ENCODE data around the gene POU3F3.

Gene POU3F3

DNA sequence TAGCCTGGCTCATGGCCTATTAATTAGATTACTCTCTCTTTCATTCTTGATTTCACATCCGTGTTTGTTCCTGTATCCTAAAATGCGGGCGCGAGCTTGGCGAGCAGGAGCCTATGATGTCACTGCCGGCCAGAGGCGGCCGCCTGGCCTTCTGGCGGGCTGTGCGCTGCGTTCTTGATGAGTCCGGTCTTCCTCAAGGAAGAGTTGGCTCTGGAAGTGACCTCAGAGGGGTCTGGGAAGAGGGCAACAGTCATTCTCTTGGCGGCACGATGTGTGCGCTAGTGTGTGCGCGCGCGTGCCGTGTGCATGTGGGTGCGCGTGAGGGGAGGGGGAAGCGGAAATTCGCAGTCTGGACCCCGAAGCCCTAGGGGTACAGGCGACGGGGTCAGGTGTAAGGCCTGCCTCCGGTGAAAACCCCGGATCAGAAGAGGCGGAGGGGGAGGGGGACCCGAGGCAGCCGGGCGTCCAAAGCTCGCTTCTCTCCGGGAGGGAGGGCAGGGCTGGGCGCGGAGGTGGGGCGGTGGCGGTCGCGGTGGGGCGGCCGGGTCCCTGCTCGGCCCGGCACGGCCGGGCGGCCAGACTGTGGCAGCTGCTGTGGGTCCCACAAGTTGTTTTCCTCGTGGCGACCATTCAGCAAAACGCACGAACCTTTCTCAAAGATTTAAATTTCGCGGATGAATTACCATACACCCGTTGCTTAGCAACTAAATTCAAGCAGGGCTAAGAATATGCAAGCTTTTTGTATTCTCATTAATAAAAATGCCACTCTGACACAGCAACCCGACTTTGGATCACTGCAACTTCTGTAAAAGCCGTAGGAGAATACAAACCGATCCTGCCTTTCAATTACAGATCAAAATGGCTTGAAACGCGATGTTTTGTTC, 8.4 kb downstream of the POU3F3 start:
- DNase-seq: no peak

GRCh38 chr2:104863146-104863467, 9.2 kb downstream of the POU3F3 start:
- no peak for DNase-seq

DNA sequence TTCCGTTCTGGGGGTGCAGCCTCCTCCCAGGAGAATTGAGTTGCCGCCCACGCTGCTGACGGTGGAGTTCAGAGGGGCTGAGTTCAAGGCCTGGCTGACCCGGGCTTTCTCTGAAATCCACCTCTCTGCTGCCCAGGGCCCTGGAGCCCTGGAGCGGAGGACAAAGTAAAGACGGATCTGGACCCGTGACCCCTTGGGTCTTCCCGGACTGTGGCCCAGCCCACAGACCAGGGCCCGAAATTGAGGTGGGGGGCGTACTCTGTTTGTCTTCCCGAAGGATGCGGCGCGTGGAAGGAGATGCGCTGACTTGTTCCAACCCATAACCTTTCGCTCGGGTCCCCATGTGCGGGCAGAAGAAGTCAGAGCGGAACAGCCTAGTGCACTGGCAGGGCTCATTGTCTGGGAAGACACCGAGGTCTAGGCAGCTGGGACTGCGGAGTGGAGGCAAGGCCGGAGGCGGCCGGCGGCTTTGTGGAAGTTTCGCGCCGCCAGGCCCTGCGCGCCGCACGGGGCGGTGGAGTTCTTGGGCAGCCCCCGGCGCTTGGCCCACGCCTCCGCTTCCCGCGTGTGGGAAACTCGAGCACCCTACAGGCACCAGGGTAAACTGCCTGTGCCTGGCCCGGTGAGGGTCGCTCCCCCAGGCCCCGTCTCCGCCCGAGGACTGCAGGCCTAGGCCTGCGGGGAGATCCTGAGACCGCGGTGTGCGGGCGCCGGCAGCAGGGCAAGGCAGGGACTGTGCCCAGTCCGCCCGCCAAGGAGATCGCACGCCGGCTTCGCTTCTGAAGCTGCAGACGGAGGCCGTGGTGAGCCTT, 9.8 kb downstream of the POU3F3 start:
- DNase-seq: no peak

DNA sequence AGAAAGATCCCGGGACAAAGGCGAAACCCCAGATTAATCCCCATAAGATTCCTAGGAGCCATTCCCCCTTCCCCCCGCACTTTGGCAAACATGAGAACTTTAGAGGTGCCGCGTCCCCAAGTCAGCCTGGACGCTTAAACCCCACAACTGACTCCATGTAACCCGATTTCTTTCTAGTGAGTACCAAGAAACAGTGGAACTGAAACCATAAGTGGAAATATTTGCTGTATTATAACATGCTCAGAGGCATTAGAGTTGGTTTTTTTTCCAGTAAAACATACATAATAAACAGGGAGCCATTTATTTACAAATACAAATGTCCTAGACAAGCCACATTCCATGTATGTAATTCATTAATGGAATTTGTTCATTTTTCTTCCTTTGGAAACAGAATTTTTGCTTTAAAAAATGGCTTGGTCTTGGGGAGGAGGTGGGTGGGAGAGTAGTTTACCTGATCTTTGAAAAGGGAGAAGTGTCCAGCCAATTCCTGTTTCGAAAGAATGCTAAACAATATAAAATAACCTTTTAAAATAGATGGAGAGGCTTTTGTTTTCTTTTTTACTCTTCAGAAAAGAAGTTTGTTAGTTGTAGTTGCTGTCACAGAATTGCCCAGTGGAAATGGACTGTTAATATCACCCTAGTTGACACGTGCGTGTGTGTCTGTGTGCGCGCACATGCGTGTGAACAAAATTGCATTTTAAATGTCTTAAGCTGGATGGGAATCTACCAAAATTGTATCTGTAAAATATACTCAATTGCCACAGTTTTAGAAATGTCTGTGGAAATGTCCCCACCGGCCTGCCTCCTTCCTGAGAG, 10.6 kb downstream of the POU3F3 start:
- DNase-seq: no peak

DNA sequence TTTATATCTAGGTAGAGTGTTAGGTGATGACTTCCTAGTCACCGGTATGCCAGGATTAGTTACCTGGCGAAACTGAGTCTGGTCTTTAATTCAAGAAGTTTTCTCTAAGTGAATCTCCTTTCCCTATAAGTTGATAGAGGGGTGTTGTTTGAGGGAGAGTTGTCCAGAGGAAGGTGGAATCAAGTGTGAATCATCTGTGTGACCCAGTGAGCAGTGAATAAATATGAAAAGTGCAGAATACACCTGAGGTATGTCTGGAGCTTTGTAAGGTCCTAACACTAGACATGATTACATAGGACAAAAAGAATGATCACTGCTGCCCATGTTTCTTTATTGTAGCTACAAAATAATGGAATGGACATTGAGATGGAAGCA, 11.2 kb downstream of the POU3F3 start:
- DNase-seq: no peak

DNA sequence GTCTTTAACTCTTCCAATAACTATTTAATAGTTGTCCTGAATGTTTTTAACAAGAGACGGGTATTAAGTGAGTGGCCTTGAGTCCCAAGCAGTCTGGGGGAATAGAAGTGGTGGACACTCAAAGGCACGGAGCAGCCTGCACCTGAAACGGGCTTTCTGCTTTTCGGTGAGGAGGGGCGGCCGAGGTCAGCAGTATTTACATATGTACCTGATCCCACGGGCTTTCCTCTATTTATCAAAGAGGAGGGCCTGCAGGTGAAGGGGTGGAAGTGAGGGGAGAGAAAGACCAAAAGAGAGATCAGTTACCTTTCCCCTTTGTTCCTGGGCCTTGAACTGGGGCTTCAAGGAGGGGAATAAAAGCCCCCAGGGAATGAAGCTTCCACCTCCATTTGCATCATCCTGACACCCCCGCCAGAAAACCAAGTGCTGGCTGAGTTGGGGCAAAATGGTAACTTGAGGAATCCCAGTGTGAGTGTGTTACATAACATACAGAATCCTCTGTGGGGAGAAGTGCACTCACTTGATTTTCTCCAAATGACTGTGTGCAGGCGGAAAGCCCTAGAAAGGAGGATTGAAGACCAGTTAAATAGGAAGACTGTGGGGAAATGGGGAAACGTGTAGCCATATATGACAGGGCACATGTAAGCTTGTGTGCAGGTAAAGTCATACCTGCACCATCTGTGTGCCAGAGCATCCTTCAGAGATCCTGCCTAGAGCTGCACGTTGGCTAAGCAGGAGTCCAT, 12.4 kb downstream of the POU3F3 start:
- no peak for DNase-seq

DNA sequence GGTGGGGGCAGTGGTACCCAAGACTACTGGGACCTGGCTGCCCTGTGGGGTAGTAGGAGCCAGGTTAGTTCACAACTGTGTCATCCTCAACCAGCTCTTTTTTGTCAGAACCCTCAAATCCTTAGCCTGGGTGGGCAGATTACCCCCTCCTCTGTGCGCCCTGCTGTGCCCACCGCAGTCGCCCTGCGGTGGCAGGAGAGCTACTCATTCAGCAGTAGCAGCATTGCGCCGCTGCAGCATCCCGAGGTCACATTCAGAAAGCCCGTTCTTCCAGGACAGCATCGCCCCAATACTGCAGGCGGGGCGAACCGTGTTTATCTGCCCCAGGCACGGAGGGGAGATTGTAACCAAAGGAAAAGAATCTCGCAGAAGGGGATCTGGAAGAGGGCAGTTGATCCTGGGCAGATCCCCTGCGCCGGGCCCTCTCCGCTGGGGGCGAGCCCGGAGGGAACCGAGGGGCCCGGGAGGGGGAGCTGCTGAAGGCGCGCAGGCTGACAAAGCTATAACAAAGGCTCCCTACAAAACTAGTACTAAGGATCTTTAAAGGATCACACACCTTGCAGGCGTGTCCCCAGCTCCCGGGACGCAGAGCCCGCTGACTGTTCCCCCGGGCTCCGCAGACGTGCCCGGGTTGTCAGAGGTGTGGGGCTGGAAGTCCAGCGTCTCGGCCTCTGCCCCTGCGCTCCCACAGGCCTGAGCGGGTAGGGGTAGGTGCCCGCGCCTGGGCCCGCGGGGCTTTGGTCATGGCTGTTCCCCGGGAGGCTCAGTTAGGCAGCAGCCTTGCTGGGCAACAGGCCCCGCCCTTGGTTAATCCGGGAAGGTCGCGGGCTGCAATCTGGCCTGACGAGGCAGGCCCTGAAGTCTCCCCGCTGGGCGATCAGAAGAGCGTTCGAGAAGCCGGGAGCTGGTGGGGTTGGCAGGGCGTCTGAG, 13.2 kb downstream of the POU3F3 start:
- DNase-seq: no peak

GRCh38 chr2:104867813-104868504, 14.0 kb downstream of the POU3F3 start:
- no peak for DNase-seq

DNA sequence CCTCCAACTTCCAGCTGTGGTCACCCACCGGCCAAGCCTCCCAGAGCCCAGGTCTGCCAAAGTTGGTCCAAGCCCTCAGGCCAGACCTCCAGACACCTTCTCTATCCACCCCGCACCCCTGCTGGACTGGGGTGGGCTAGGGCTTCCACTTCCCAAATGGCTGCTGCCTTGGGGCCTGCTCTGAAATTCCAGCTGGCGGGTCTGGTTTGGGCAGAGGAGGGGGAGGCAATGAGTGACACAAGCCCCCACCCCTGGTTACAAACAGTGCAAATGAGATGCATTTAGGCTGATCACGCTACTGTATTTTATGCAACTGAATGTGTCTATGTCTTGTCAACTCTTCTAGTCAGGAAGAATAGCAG, 14.6 kb downstream of the POU3F3 start:
- no peak for DNase-seq

DNA sequence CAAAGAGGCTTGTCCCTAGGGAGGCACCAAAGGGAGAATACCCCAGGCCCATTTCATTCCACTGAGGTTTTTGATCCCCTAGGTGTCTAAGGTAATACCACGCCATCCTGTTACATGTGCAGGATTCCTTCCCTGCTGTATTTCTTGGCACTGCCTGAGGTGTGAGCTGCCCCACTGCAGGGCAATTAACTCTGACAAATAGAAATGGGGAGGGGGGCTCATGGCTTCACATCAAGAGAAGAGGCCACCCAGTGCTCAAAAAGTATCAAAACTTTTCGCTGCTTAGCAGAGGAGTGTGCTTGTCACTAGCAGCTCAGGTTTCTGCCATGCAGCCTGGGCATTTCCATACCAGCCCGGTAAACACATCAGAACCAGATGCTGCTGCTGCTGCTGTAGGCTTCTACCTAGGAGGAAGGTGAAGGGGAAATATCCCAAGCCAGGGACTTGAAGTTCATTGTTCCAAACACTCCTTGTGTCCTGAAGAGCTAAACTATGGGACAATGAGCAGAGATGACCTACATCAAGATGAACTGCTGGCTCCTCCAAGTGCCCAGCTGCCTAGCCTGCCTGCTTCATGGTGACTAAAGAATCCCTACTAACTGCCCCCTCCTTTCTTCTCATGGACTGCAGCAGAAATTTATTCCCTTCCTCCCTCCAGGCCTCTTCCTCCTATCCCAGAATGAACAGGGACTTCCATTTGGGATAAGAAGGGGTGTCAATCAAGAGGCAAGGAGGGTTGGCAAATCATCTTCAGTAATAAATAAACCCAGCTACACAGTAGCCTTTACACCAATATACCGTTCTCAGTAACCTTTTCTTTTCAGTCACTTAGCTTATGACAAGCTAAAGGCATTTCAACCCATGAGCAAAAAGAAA, 16.4 kb downstream of the POU3F3 start:
- DNase-seq: no peak

DNA sequence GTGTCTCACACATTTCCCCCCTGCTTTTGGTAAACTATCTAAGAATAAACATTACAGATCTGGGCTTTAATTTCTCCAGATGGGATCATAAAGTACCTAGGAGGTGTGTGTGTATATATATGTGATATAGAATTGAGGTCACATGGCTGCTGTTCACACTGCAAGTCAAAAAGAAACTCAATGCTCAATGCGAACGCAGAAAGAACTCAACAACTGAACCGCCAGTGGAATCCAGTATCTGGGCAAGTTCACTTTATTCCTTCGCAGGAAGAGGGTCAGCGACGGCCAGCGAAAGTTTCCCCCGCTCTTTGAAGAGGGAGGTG, 17.7 kb downstream of the POU3F3 start:
- DNase-seq: no peak

DNA sequence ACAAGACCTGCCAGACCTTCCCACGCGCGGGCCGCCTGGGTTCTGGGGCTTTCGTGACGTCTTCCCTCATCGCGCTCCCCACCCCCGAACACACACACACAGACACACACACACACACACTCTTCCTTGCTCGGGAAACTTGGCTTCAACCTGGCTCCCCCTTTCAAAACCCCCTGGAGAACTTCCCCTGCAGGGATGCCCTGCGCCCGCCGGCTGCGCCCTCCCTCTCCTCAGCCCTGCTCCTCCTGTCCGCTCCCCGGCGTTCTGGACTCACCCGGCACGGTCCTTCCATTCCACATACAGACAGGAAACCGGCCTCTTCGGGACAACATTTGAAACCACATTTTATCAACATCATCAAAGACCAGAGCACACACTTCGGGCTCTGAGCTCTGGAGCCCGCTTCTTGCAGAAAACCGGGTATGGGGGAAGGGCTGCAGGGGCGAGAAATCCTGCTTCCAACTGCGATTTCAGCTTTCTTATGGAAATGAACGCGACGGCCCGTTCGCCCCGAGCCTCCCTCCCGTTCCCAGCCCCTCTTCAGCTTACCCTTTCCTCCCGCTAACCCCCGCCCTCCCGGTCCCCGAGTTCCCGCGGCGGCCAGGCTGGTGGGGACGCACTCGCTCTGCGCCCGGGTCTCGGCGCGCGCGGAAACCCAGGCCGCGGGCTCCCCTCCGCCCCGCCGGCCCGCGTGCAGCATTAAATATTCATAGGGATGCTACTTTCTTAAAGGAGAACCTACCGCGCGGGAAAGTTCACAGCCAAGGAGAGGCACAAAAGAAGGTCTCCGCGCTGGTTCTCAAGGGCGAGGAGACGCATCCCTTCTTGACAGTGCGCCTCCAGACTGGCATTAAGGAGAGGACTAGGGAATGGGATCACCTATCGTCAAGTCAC, 18.3 kb downstream of the POU3F3 start:
- DNase-seq: no peak

- DNase-seq: peak; percentile 91
Measured at GRCh38 chr2:104872866-104873688, 19.2 kb downstream of the POU3F3 start.

- DNase-seq: no peak
Measured at GRCh38 chr2:104873689-104874054, 19.8 kb downstream of the POU3F3 start.

- no peak for DNase-seq
Measured at GRCh38 chr2:104874230-104874629, 20.3 kb downstream of the POU3F3 start.

GRCh38 chr2:104875262-104875661, 21.3 kb downstream of the POU3F3 start:
- DNase-seq: no peak

DNA sequence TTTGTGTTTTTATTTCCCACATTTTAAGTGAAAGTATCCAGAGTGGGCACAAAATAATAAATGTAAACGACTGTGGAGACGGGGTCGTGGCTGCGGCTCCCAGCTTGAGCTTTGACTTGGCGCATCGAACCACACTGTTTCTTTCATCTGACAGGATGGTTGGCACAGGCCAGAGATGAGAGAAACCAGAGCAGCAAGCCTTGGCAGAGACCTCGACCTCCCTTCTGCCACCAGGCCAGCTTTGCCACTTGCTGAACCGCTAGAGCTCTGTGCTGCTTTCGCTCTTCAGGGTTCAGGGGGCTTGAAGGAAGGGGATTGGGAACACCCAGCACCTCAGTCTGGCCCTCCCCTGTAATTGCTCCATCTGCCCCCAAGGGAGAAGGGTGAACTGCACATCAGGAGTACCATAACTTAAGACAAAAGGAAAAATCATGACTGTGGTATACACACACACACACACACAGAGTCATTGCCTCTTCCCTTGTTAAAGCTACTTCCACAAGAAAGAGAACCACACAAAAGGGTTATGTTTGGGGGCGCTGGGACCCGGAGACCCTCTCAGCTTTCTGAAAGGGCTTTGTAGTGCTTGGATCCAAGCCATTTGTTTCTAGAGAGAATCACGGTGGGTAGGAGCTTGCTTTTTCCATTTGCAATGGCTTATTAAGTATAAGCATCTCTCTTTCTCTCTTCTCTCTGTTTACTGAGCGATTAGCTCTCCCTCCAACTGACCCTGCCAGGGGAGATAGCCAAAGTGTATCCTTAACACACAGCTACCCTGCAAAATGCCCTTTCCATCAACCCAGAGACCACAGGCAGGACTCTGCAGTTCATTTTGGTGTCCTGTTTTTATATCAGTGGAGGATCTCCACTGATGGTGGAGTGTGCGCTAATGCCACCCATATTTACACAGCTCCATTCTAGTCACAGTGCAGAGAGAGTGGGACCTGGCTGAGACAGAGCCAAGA, 23.0 kb downstream of the POU3F3 start:
- DNase-seq: no peak
